Stimulated activated CD8-positive, alpha-beta memory T cell treated with anti-CD3 and anti-CD28 coated beads, Interleukin-7, amount 100 ng/mL, for 24 hours (primary cell): ENCODE measurements around the gene IRGQ.

Experiments used
- DNase-seq: peaks from one replicate; pipeline ENCODE4 v3.0.0-alpha.2; 2020; ENCODE audit warnings: low read depth

Gene IRGQ

GRCh38 chr19:43544077-43544476 is 51.9 kb downstream of the IRGQ start:
- DNase-seq, result no peak

GRCh38 chr19:43541920-43542650 is 53.8 kb downstream of the IRGQ start:
- DNase-seq, result no peak

GRCh38 chr19:43540381-43540780 is 55.6 kb downstream of the IRGQ start:
- no peak for DNase-seq

- DNase-seq, result no peak
These were observed 57.0 kb downstream of the IRGQ start for GRCh38 chr19:43538922-43539321.

GRCh38 chr19:43534816-43535761 is 60.8 kb downstream of the IRGQ start:
- DNase-seq, result no peak
